GM18508 (cell line): Measurements from ENCODE around the gene BCR.
"Not testable (repeated sequence)": the region's sequence is repeated elsewhere in the genome, so short reads cannot be mapped to it uniquely, and the experiment has no call there.

Experiments
- ATAC-seq: cut with Tn5 transposase; IDR thresholded peaks from one replicate; pipeline ENCODE4 v1.9.1; 2021; ENCODE audit warnings: moderate number of reproducible peaks; ENCODE audit not compliant: insufficient read depth, unreplicated experiment

The BCR gene

DNA sequence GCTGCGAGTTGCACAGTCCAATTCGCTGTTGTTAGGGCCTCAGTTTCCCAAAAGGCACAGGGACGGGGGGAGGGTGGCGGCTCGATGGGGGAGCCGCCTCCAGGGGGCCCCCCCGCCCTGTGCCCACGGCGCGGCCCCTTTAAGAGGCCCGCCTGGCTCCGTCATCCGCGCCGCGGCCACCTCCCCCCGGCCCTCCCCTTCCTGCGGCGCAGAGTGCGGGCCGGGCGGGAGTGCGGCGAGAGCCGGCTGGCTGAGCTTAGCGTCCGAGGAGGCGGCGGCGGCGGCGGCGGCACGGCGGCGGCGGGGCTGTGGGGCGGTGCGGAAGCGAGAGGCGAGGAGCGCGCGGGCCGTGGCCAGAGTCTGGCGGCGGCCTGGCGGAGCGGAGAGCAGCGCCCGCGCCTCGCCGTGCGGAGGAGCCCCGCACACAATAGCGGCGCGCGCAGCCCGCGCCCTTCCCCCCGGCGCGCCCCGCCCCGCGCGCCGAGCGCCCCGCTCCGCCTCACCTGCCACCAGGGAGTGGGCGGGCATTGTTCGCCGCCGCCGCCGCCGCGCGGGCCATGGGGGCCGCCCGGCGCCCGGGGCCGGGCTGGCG lies at the start of gene BCR:
Gene BCR (plus strand): TSS at position 209 of the 592 bp plus-strand sequence. CDS start 452 bp downstream, outside the sequence.
- ATAC-seq, result no peak

DNA sequence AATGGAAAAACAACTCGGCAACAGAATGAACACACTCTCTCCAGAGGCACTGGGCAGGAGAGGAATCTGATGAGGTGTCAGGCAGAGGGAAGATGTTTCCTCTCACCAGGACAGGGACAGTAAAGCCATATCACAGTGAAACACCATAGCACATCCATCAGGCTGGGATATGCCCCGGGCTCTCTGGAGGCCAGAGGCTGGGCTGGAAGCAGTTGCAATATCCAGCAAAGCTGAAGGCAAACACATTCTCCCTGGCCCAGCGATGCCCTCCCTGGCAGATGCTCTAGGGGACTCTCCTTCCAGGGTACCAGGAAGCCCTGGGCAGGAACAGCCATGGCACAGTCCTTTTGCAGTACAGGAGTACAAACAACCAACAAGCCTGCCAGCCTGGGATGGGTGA lies 49.6 kb upstream of the BCR start:
- ATAC-seq, result no peak

DNA sequence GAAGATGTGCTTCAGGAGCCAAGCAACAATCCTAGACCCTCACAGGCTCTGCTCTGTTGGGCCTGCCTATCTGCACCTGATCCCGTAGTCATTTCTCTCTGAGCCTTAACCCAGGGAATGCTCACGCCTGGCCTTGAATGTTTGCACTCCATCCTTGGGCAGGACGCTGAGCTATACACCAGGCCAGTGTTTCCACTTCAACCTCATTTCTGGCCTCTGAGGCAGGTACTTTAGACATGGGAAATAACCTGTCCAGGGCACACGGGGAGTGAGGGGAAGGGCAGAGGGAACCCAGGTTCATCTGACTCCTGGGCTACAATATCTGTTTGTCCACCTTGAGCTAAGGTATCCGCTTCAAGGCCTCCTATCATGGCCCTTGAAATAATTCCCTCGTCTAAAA lies 48.4 kb upstream of the BCR start:
- no peak for ATAC-seq

DNA sequence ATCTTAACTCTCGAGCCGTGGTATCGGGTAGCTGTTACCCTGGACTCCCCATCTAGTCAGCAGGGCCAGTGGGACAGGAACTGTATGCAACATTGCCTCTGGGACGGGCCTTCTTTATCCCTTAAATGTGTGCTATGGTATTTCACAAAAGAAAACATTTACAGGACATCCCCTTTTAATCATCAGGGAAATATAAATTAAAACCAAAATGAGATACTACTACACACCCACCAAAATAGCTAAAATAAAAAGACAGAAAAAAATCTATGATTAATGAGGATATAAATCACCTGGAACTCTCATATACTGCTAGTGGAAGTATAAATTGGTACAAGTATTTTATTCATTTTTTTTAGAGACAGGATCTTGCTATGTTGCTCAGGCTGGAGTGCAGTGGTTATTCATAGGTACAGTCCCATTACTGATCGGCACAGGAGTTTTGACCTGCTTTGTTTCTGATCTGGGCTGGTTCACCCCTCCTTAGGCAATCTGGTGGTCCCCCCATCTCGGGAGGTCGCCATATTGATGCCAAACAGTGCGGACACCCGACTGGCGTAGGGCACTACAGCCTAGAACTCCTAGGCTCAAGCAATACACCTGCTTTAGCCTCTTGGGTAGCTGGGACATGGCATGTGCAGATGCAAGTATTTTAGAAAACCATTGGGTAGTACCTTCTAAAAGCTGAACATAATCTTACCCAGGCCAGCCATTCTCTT lies 47.8 kb upstream of the BCR start:
- no peak for ATAC-seq

DNA sequence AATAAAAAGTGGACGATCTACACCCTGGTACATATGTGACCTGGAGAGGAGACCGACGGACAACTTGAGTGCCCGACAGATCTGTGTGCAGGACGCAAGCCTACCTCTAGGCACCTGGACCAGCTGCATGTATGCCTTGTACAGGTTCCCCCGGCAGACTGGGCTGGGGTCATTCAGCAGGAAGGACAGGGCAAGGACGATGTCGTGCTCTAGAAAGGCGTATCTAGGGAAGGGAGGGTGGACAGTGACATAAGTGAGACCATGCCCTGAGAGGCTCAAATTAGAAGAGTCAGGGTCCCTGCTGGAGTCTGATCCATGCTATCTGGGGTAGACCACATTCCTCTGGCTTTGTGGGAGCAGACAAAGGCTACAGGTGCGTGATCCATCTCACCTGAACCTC lies 46.4 kb upstream of the BCR start:
- ATAC-seq, result no peak

DNA sequence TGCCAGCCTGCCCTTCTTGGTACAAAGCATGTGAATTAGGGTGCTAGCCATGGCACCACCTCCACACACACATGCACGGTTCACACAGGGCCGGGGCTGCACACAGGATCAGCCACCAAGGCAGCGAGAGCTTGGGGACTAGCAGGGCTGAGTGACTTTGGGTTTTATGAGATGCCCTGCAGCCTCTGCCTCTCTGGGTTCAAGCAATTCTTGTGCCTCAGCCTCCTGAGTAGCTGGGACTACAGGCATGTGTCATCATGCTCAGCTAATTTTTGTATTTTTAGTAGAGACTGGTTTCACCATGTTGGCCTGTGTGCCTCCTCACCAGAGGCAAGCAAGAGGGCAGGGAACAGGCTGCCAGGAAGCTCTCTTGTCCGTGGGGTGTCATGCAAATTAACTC lies 43.3 kb upstream of the BCR start:
- ATAC-seq, result not testable (repeated sequence)

- ATAC-seq, result no peak
Measured at GRCh38 chr22:23137468-23137867, 42.8 kb upstream of the BCR start.

GRCh38 chr22:23137905-23138561 lies 42.3 kb upstream of the BCR start:
- no peak for ATAC-seq

DNA sequence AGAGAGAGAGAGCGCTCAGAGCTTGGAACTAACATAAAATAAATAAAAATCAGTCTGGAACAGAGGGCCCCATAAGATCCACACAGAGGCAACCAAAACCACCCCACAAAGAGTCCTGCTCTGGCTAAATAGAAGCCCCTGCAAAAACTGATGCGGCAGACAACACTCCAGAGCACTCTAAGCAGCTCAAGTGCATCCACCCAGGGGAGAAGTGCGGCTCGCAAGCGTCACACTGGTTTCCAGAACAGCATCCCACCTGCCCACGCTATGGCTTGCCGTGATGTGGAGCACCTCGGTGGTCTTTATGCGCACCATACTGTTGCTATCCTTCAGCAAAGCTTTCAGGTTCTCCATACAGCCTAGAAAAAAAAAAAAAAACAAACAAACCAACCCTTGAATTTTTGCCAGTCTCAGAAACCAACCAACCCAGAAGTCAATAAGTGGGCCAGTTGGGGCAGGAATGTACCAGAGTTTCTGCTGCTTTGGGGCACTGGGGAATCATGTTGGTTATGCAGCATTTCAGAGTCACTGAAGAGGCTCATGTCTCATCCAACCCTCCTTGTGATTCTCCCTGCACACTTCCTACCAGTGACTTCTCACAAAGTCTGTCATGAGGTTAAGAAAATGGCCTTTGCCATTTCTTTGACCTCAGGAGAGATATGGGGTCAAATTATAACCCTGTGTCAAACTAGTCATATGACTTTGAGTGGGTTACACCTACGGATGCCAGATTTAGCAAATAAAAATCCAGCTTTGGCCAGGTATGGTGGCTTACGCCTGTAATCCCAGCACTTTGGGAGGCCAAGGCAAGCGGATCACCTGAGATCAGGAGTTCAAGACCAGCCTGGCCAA lies 41.5 kb upstream of the BCR start:
- no peak for ATAC-seq

DNA sequence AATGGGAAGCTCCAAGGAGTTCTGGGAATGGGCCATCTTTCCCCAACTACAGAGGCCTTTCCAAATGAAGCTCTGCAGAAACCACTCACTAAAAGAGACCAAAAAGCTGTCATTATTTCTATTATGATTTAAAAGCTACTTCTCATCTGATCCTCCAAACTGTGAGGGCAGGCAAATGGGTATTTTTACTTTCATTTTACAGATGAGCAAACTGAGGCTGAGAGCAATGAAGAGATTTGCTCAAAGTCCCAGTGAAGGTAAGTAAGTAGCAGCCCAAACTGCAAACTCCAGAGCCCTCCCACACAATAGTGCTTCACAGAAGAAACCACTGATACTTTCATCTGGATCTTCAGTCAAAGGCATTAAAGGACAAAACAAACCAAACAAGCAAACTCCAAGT lies 39.9 kb upstream of the BCR start:
- no peak for ATAC-seq

- no peak for ATAC-seq
Measured at GRCh38 chr22:23142546-23143105, 37.7 kb upstream of the BCR start.

- no peak for ATAC-seq
Measured at GRCh38 chr22:23143119-23143518, 37.2 kb upstream of the BCR start.

DNA sequence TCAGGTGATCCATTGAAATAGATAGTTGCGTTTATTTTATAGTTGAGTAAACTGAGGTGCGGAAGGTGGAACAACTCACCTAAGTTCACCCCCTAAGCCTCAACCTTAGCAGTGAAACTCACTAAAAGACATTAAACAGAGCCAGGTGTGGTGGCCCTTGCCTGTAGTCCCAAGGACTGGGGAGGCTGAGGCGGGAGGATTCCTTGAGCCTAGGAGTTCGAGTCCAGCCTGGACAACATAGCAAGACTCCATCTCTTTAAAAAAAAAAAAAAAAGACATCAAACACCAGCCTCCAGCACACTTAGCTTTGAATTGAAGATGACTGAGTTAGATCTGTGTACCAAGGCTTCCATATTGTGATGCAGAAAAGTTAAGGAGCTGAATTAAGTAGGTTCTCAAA lies 35.9 kb upstream of the BCR start:
- no peak for ATAC-seq

DNA sequence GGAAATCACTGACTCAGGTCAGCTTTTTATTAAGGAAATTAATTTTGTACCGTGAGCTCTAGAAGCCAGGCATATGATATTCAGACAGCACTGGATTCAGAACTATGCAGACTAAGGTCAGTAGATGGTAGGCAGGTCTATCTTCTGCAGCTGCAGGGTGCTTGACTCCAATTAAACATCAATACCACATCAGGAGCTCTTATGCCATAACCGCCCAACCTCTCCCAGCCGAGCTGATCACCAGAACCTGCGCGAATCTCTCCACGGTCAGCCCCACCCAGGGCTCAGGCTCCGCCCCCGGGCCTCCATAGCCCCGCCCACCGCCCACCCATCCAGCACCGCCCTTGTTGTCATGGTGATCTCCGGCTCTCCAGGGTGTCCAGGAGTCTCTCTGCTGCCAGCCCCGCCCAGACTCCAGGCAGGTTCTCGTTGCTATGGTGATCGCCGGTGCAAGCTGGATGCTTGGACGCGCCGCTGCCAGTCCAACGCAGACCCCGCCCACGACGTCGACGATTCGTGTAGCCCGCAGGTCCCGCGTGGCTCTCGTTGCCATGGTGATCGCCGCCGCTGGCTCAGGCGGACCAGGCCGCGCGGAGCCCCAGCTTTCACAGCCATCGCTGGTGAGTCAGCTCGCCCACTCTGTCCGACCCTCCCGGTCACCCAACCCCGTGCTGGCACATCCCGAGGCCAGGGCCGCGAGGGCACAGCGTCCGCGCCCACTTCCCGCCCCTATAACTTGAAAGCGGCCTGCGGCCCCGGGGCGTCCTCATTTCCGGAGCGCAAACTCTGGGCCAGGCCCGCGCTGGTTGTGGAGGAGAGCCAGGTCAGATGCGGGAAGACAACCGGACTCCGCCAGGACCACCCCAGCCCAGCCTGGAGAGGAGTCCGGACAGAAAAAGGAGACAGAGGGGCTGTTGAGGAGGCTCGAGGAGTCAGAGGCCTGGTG lies 35.1 kb upstream of the BCR start, which contains the start of gene RAB36:
Gene RAB36 (plus strand): TSS at position 546 of the 946 bp plus-strand sequence. CDS start 1,140 bp downstream, outside the sequence.
- ATAC-seq, result no peak

DNA sequence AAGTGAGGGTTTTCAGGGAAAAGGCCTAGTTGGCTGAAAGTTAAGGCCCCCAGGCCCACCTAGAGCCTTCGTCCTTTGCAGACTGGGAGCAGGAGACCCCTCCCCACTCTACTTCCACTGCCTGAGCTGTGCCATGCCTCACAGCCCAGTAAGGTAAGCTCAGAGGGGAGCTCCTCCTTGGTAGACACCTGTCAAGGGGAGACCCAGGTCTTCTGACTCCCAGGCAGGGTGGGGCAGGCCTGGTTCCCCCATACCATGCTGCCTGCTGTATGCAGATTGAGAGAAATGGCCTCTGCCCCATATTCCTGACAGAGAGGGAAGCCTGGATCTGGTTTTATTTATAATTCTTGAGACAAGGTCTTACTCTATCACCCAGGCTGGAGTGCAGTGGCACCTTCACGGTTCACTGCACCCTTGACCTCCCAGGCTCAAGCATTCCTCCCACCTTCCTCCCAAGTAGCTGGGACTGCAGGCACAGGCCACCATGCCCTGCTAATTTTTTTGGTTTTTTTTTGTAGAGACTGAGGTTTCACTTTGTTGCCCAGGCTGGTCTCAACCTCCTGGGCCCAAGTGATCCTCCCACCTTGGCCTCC lies 34.3 kb upstream of the BCR start:
- ATAC-seq, result no peak

DNA sequence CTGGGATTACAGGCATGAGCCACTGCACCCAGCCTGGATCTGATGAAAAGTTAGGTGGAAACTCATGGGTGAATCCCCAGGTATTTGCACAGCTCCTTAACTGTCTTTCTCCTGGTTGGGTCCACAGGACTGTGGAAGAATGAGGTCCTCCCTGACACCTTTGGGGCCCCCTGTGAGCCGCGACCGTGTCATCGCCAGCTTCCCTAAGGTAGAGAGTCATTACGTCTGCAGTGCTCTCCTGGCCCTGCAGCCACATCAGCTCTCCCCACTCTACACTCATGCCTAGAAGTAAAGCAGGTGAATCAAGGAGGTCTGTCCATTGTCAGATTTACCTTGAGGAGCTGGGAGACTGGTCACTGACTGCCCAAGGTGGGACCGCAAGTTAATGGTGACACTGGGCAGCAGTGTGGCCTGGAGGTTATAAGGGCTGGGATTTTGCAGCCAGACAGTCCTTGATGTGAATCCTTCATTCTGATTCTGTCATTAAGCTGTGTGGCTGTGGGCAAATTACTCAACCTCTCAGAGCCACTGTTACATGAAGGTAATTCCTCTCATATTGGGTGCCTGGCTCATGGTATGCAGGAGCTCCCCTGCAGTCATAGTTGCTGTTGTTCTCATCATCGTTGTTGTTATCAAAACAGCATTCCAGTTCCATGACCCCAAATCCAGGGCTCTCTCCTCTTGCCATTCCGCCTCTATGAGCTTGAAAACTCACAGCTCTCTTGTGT lies 33.7 kb upstream of the BCR start:
- ATAC-seq, result no peak

GRCh38 chr22:23147617-23148387 lies 32.5 kb upstream of the BCR start:
- ATAC-seq, result no peak
